Neural cell (in vitro differentiated cells): ENCODE data around the gene PLXNA4.

ENCODE experiments used
- EZH2 ChIP-seq: fragments of 200-600, 300-800 bp; shearing (Covaris generic), sonication (generic); IDR thresholded peaks from 2 replicates; pipeline ENCODE4 v1.6.1; 2014; ENCODE audit warnings: antibody characterized with exemption, low read length, borderline replicate concordance, mild to moderate bottlenecking; ENCODE audit not compliant: insufficient read depth, poor library complexity, severe bottlenecking
- POLR2AphosphoS5 ChIP-seq: IDR thresholded peaks from 2 replicates; pipeline ENCODE4 v1.6.1; 2012
- TAF1 ChIP-seq: IDR thresholded peaks from 2 replicates; pipeline ENCODE4 v1.6.1; 2012; ENCODE audit warnings: low read depth
- TF ChIP-seq, protein P1 (sequence below): IDR thresholded peaks from 2 replicates; pipeline ENCODE4 v1.6.1; 2012; ENCODE audit warnings: borderline replicate concordance
- TF ChIP-seq, protein P2 (sequence below): fragments of 450-650 bp; IDR thresholded peaks from 2 replicates; pipeline ENCODE4 v1.5.1; 2014; ENCODE audit warnings: antibody characterized with exemption, mild to moderate bottlenecking, moderate library complexity; ENCODE audit not compliant: poor library complexity, severe bottlenecking

DNA sequence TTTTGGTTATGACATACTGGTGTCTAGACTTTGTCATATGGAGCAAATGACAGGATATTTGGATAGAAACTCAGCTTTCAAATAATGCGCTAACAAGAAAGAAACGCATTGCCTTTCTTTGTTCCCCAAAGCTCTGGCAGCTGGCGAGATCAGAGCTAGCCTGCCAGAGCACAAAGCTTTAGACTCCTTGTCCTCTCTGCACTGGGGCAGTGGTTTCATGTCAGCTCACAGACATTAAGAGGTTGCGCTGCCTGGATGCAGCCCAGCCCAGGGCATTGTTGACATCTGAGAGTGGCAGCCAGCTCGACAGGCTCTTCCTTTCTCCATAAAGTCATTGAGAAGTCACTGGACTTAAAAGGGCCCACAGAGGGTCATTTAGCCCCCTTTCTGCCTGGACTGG is 212.0 kb downstream of the PLXNA4 start:
- TF ChIP-seq, protein P1, sequence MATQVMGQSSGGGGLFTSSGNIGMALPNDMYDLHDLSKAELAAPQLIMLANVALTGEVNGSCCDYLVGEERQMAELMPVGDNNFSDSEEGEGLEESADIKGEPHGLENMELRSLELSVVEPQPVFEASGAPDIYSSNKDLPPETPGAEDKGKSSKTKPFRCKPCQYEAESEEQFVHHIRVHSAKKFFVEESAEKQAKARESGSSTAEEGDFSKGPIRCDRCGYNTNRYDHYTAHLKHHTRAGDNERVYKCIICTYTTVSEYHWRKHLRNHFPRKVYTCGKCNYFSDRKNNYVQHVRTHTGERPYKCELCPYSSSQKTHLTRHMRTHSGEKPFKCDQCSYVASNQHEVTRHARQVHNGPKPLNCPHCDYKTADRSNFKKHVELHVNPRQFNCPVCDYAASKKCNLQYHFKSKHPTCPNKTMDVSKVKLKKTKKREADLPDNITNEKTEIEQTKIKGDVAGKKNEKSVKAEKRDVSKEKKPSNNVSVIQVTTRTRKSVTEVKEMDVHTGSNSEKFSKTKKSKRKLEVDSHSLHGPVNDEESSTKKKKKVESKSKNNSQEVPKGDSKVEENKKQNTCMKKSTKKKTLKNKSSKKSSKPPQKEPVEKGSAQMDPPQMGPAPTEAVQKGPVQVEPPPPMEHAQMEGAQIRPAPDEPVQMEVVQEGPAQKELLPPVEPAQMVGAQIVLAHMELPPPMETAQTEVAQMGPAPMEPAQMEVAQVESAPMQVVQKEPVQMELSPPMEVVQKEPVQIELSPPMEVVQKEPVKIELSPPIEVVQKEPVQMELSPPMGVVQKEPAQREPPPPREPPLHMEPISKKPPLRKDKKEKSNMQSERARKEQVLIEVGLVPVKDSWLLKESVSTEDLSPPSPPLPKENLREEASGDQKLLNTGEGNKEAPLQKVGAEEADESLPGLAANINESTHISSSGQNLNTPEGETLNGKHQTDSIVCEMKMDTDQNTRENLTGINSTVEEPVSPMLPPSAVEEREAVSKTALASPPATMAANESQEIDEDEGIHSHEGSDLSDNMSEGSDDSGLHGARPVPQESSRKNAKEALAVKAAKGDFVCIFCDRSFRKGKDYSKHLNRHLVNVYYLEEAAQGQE = no peak
- TF ChIP-seq, protein P2, sequence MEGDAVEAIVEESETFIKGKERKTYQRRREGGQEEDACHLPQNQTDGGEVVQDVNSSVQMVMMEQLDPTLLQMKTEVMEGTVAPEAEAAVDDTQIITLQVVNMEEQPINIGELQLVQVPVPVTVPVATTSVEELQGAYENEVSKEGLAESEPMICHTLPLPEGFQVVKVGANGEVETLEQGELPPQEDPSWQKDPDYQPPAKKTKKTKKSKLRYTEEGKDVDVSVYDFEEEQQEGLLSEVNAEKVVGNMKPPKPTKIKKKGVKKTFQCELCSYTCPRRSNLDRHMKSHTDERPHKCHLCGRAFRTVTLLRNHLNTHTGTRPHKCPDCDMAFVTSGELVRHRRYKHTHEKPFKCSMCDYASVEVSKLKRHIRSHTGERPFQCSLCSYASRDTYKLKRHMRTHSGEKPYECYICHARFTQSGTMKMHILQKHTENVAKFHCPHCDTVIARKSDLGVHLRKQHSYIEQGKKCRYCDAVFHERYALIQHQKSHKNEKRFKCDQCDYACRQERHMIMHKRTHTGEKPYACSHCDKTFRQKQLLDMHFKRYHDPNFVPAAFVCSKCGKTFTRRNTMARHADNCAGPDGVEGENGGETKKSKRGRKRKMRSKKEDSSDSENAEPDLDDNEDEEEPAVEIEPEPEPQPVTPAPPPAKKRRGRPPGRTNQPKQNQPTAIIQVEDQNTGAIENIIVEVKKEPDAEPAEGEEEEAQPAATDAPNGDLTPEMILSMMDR = no peak
- TF ChIP-seq TAF1 (no peak), POLR2AphosphoS5 (no peak), EZH2 (no peak)
